Gastroesophageal sphincter (tissue), 3 donors: Measurements from ENCODE around the gene RASSF6.

Source experiments
- EP300 ChIP-seq: sonication (generic); formaldehyde crosslinking; IDR thresholded peaks from one replicate; pipeline ENCODE4 v1.6.1; 2017; ENCODE audit warnings: antibody characterized with exemption, mild to moderate bottlenecking
- POLR2A ChIP-seq, 2 donors: fragments of 450-650 bp; IDR thresholded peaks; one replicate each; pipeline ENCODE4 v1.6.1; 2017; ENCODE audit warnings: antibody characterized with exemption in 2 of 2, mild to moderate bottlenecking in 2 of 2, moderate library complexity in 1 of 2
- POLR2AphosphoS5 ChIP-seq: sonication (generic); formaldehyde crosslinking; IDR thresholded peaks from one replicate; pipeline ENCODE4 v1.6.1; 2017; ENCODE audit warnings: antibody characterized with exemption
- TF ChIP-seq, protein P1 (sequence below), 4 experiments: fragments of 200-600 bp in 2 of 4; fragments of 450-650 bp in 2 of 4; sonication (generic) in 1 of 4; IDR thresholded peaks; one replicate each; pipeline ENCODE4 v1.5.1; 2017 to 2019; ENCODE audit warnings: antibody characterized with exemption in 4 of 4, mild to moderate bottlenecking in 2 of 4, moderate library complexity in 2 of 4

DNA sequence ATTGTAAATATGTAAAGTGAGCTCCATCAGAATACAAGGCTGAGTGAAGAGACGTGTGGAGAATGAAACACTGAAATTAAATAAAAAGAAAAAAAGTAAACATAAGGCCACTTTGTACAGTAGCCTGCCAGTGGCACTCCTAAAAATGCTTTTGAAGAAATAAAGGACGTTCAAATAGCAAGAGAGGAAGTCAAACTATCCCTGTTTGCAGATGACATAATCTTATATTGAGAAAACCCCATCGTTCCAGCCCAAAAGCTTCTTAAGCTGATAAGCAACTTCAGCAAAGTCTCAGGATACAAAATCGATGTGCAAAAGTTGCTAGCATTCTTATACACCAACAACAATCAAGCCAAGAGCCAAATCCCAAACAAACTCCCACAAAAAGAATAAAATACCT, 24.2 kb downstream of the RASSF6 start:
- TF ChIP-seq POLR2AphosphoS5 = no peak
- TF ChIP-seq, protein P1, sequence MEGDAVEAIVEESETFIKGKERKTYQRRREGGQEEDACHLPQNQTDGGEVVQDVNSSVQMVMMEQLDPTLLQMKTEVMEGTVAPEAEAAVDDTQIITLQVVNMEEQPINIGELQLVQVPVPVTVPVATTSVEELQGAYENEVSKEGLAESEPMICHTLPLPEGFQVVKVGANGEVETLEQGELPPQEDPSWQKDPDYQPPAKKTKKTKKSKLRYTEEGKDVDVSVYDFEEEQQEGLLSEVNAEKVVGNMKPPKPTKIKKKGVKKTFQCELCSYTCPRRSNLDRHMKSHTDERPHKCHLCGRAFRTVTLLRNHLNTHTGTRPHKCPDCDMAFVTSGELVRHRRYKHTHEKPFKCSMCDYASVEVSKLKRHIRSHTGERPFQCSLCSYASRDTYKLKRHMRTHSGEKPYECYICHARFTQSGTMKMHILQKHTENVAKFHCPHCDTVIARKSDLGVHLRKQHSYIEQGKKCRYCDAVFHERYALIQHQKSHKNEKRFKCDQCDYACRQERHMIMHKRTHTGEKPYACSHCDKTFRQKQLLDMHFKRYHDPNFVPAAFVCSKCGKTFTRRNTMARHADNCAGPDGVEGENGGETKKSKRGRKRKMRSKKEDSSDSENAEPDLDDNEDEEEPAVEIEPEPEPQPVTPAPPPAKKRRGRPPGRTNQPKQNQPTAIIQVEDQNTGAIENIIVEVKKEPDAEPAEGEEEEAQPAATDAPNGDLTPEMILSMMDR (IDR thresholded peaks at IDR 0.05) = no peak
- no peak for TF ChIP-seq POLR2A (IDR thresholded peaks at IDR 0.05)
- TF ChIP-seq EP300 = no peak
